ENCODE data around the gene RELN.
A peak's percentile ranks its signal among the peaks of the same experiment; 100 is the strongest.

Gene RELN

GRCh38 chr7:103462358-103462757 is 527.1 kb downstream of the RELN start:
- Histone ChIP-seq H3K27ac (ENCODE audit: low read depth, low read length) (no peak overlapping the region), H3K18ac (ENCODE audit: low read length) (no peak overlapping the region), H3K79me1 (ENCODE audit: low read length) (no peaks in the 10 kb centered on the region), H4K91ac (ENCODE audit: low read depth, low read length) (no peak overlapping the region), H3K36me3 (ENCODE audit: control insufficient read depth in 1 of 2, insufficient read depth in 2 of 2, low read length in 2 of 2) (no peaks in the 10 kb centered on the region), H3K9ac (ENCODE audit: low read length) (no peak overlapping the region), H2BK5ac (ENCODE audit: low read depth, low read length, poor library complexity) (no peak overlapping the region), H3K4me2 (ENCODE audit: low read length) (no peak overlapping the region), H4K12ac (ENCODE audit: low read depth, low read length) (no peak overlapping the region), H3K4ac (ENCODE audit: low read depth, low read length) (no peak overlapping the region), H3K27me3 (ENCODE audit: insufficient read depth, low read length) (no peaks in the 10 kb centered on the region), H3K23ac (ENCODE audit: low read length) (no peak overlapping the region), H3K4me3 (ENCODE audit: low read depth, low read length) (no peak overlapping the region), H2BK120ac (ENCODE audit: insufficient read depth, low read length, poor library complexity) (no peak overlapping the region), H3K14ac (ENCODE audit: low read length) (no peak overlapping the region), H3K79me2 (ENCODE audit: control insufficient read depth, insufficient read depth, low read length, poor library complexity) (no peaks in the 10 kb centered on the region), H2AK5ac (ENCODE audit: low read length) (no peak overlapping the region), H2BK12ac (ENCODE audit: low read length) (no peak overlapping the region), H3K9me3 (ENCODE audit: insufficient read depth, low read depth, low read length) (peaks cover 2% of the 10 kb centered on the region), H2AFZ (ENCODE audit: insufficient read depth, low read length, poor library complexity) (no peak overlapping the region), H4K8ac (ENCODE audit: low read depth, low read length) (no peak overlapping the region), H3K4me1 (ENCODE audit: control insufficient read depth in 1 of 2, insufficient read depth in 2 of 2, low read length in 2 of 2) (no peaks in the 10 kb centered on the region)
- no peak for DNase-seq
- no CpG with 5 or more reads among the region's 7 CpGs for WGBS (ENCODE audit: extremely low coverage, insufficient coverage, insufficient read length)

GRCh38 chr7:103447073-103447960 is 542.1 kb downstream of the RELN start:
- no peak overlapping the region for H4K12ac ChIP-seq (ENCODE audit: low read depth, low read length)
- no peak overlapping the region for H2BK120ac ChIP-seq (ENCODE audit: insufficient read depth, low read length, poor library complexity)
- H3K79me2 ChIP-seq (ENCODE audit: control insufficient read depth, insufficient read depth, low read length, poor library complexity), result no peaks in the 10 kb centered on the region
- no peak overlapping the region for H2AK5ac ChIP-seq (ENCODE audit: low read length)
- H3K14ac ChIP-seq (ENCODE audit: low read length), result no peak overlapping the region
- no peaks in the 10 kb centered on the region for H3K79me1 ChIP-seq (ENCODE audit: low read length)
- no peak overlapping the region for H3K4me2 ChIP-seq (ENCODE audit: low read length)
- no peaks in the 10 kb centered on the region for H3K9me3 ChIP-seq (ENCODE audit: insufficient read depth, low read depth, low read length)
- H3K4ac ChIP-seq (ENCODE audit: low read depth, low read length), result no peak overlapping the region
- no peak overlapping the region for H2BK5ac ChIP-seq (ENCODE audit: low read depth, low read length, poor library complexity)
- H3K18ac ChIP-seq (ENCODE audit: low read length), result no peak overlapping the region
- peaks cover 8 to 9% of the 10 kb centered on the region in 2 experiments for H3K4me1 ChIP-seq (ENCODE audit: control insufficient read depth in 1 of 2, insufficient read depth in 2 of 2, low read length in 2 of 2)
- H3K27me3 ChIP-seq (ENCODE audit: insufficient read depth, low read length), result peaks cover 15% of the 10 kb centered on the region
- no peak overlapping the region for H3K23ac ChIP-seq (ENCODE audit: low read length)
- H4K91ac ChIP-seq (ENCODE audit: low read depth, low read length), result no peak overlapping the region
- WGBS (ENCODE audit: extremely low coverage, insufficient coverage, insufficient read length), result no CpG with 5 or more reads among the region's 17 CpGs
- peak; percentile 46 to 71 for DNase-seq
- H2AFZ ChIP-seq (ENCODE audit: insufficient read depth, low read length, poor library complexity), result no peak overlapping the region
- no peak overlapping the region for H3K4me3 ChIP-seq (ENCODE audit: low read depth, low read length)
- no peak overlapping the region for H3K9ac ChIP-seq (ENCODE audit: low read length)
- H2BK12ac ChIP-seq (ENCODE audit: low read length), result no peak overlapping the region
- no peaks in the 10 kb centered on the region for H3K36me3 ChIP-seq (ENCODE audit: control insufficient read depth in 1 of 2, insufficient read depth in 2 of 2, low read length in 2 of 2)
- H4K8ac ChIP-seq (ENCODE audit: low read depth, low read length), result no peak overlapping the region
- no peak overlapping the region for H3K27ac ChIP-seq (ENCODE audit: low read depth, low read length)

GRCh38 chr7:103446049-103446520 is 543.4 kb downstream of the RELN start, which contains the start of gene SLC26A5:
TSS of gene SLC26A5 (minus strand) at chr7:103446207. CDS start at chr7:103421514, 24,693 bp downstream.
- Histone ChIP-seq H4K91ac (ENCODE audit: low read depth, low read length) (no peak within 1 kb of the TSS), H3K79me2 (ENCODE audit: control insufficient read depth, insufficient read depth, low read length, poor library complexity) (no peaks in the 10 kb centered on the region), H4K8ac (ENCODE audit: low read depth, low read length) (no peak within 1 kb of the TSS), H3K36me3 (ENCODE audit: control insufficient read depth in 1 of 2, insufficient read depth in 2 of 2, low read length in 2 of 2) (no peaks in the 10 kb centered on the region), H3K9ac (ENCODE audit: low read length) (no peak within 1 kb of the TSS), H3K4ac (ENCODE audit: low read depth, low read length) (no peak within 1 kb of the TSS), H2AFZ (ENCODE audit: insufficient read depth, low read length, poor library complexity) (peak within 1 kb of the TSS; percentile 50), H3K18ac (ENCODE audit: low read length) (no peak within 1 kb of the TSS), H3K27me3 (ENCODE audit: insufficient read depth, low read length) (peaks cover 15% of the 10 kb centered on the region), H3K4me3 (ENCODE audit: low read depth, low read length) (no peak within 1 kb of the TSS), H3K23ac (ENCODE audit: low read length) (no peak within 1 kb of the TSS), H2BK12ac (ENCODE audit: low read length) (no peak within 1 kb of the TSS), H3K4me1 (ENCODE audit: control insufficient read depth in 1 of 2, insufficient read depth in 2 of 2, low read length in 2 of 2) (peaks cover 8 to 9% of the 10 kb centered on the region in 2 experiments), H3K27ac (ENCODE audit: low read depth, low read length) (no peak within 1 kb of the TSS), H3K4me2 (ENCODE audit: low read length) (peak within 1 kb of the TSS; percentile 82), H2BK5ac (ENCODE audit: low read depth, low read length, poor library complexity) (no peak within 1 kb of the TSS), H2BK120ac (ENCODE audit: insufficient read depth, low read length, poor library complexity) (no peak within 1 kb of the TSS), H3K14ac (ENCODE audit: low read length) (no peak within 1 kb of the TSS), H3K9me3 (ENCODE audit: insufficient read depth, low read depth, low read length) (no peaks in the 10 kb centered on the region), H4K12ac (ENCODE audit: low read depth, low read length) (no peak within 1 kb of the TSS), H2AK5ac (ENCODE audit: low read length) (no peak within 1 kb of the TSS), H3K79me1 (ENCODE audit: low read length) (no peaks in the 10 kb centered on the region)
- peak in 1 of 2 donors; percentile 19 for DNase-seq
- no CpG with 5 or more reads among the region's 54 CpGs for WGBS (ENCODE audit: extremely low coverage, insufficient coverage, insufficient read length)

- H4K91ac ChIP-seq (ENCODE audit: low read depth, low read length), result no peak overlapping the region
- no peak overlapping the region for H2BK5ac ChIP-seq (ENCODE audit: low read depth, low read length, poor library complexity)
- H3K9me3 ChIP-seq (ENCODE audit: insufficient read depth, low read depth, low read length), result no peaks in the 10 kb centered on the region
- H2BK120ac ChIP-seq (ENCODE audit: insufficient read depth, low read length, poor library complexity), result no peak overlapping the region
- H3K27me3 ChIP-seq (ENCODE audit: insufficient read depth, low read length), result peaks cover 15% of the 10 kb centered on the region
- no peak overlapping the region for H3K18ac ChIP-seq (ENCODE audit: low read length)
- H3K4me3 ChIP-seq (ENCODE audit: low read depth, low read length), result no peak overlapping the region
- peak overlapping the region; percentile 50 for H2AFZ ChIP-seq (ENCODE audit: insufficient read depth, low read length, poor library complexity)
- no peak overlapping the region for H3K9ac ChIP-seq (ENCODE audit: low read length)
- H2AK5ac ChIP-seq (ENCODE audit: low read length), result no peak overlapping the region
- H3K79me1 ChIP-seq (ENCODE audit: low read length), result no peaks in the 10 kb centered on the region
- H3K4me1 ChIP-seq (ENCODE audit: control insufficient read depth in 1 of 2, insufficient read depth in 2 of 2, low read length in 2 of 2), result peaks cover 8 to 9% of the 10 kb centered on the region in 2 experiments
- DNase-seq, result no peak
- no peak overlapping the region for H4K8ac ChIP-seq (ENCODE audit: low read depth, low read length)
- no peaks in the 10 kb centered on the region for H3K79me2 ChIP-seq (ENCODE audit: control insufficient read depth, insufficient read depth, low read length, poor library complexity)
- H3K4ac ChIP-seq (ENCODE audit: low read depth, low read length), result no peak overlapping the region
- no peak overlapping the region for H4K12ac ChIP-seq (ENCODE audit: low read depth, low read length)
- no CpG with 5 or more reads among the region's 48 CpGs for WGBS (ENCODE audit: extremely low coverage, insufficient coverage, insufficient read length)
- no peak overlapping the region for H3K14ac ChIP-seq (ENCODE audit: low read length)
- H3K23ac ChIP-seq (ENCODE audit: low read length), result no peak overlapping the region
- H3K4me2 ChIP-seq (ENCODE audit: low read length), result peak overlapping the region; percentile 82
- no peak overlapping the region for H3K27ac ChIP-seq (ENCODE audit: low read depth, low read length)
- no peaks in the 10 kb centered on the region for H3K36me3 ChIP-seq (ENCODE audit: control insufficient read depth in 1 of 2, insufficient read depth in 2 of 2, low read length in 2 of 2)
- H2BK12ac ChIP-seq (ENCODE audit: low read length), result no peak overlapping the region
Measured at GRCh38 chr7:103445228-103446048, 544.0 kb downstream of the RELN start.
